DMS153 treated with DMSO at 0.1 percent for 48 hours (cell line): ENCODE measurements around the gene MCHR1.
"Not testable (repeated sequence)": the region's sequence is repeated elsewhere in the genome, so short reads cannot be mapped to it uniquely, and the experiment has no call there.

Experiments used
- DNase-seq: peaks from one replicate; lab custom pipeline; 2025; ENCODE audit not compliant: unreplicated experiment; lab: John Stamatoyannopoulos, UW

MCHR1 gene

GRCh38 chr22:40687706-40688105 lies 8.4 kb downstream of the MCHR1 start:
- DNase-seq, result no peak

- DNase-seq, result no peak
Observed at GRCh38 chr22:40690370-40690769, 11.1 kb downstream of the MCHR1 start.

- DNase-seq, result no peak
Observed at GRCh38 chr22:40691532-40691931, 12.2 kb downstream of the MCHR1 start.

GRCh38 chr22:40694411-40694810 lies 15.1 kb downstream of the MCHR1 start:
- DNase-seq, result no peak

- DNase-seq, result no peak
Observed at GRCh38 chr22:40701274-40701673, 22.0 kb downstream of the MCHR1 start.

GRCh38 chr22:40703174-40703573 lies 23.9 kb downstream of the MCHR1 start:
- DNase-seq, result no peak

- no peak for DNase-seq
Observed at GRCh38 chr22:40703736-40704135, 24.5 kb downstream of the MCHR1 start.

- DNase-seq, result no peak
Observed at GRCh38 chr22:40705918-40706682, 26.8 kb downstream of the MCHR1 start.

- DNase-seq, result no peak
Observed at GRCh38 chr22:40707154-40707553, 27.9 kb downstream of the MCHR1 start.

GRCh38 chr22:40708177-40708576 lies 28.9 kb downstream of the MCHR1 start:
- DNase-seq, result no peak

- no peak for DNase-seq
Observed at GRCh38 chr22:40709752-40710413, 30.6 kb downstream of the MCHR1 start.

GRCh38 chr22:40712311-40712710 lies 33.0 kb downstream of the MCHR1 start:
- no peak for DNase-seq

GRCh38 chr22:40714499-40715337 lies 35.4 kb downstream of the MCHR1 start:
- DNase-seq, result no peak

GRCh38 chr22:40716116-40716515 lies 36.8 kb downstream of the MCHR1 start:
- no peak for DNase-seq

- DNase-seq, result not testable (repeated sequence)
Observed at GRCh38 chr22:40717657-40718056, 38.4 kb downstream of the MCHR1 start.

GRCh38 chr22:40718250-40719204 lies 39.2 kb downstream of the MCHR1 start:
- no peak for DNase-seq

GRCh38 chr22:40719599-40719998 lies 40.3 kb downstream of the MCHR1 start:
- DNase-seq, result no peak

- DNase-seq, result not testable (repeated sequence)
Observed at GRCh38 chr22:40720156-40720537, 40.9 kb downstream of the MCHR1 start.

GRCh38 chr22:40720538-40721256 lies 41.4 kb downstream of the MCHR1 start:
- no peak for DNase-seq

GRCh38 chr22:40721266-40721665 lies 42.0 kb downstream of the MCHR1 start:
- DNase-seq, result peak; percentile 67
